Endothelial cell of umbilical vein (primary cell): ENCODE measurements around the gene DDX51. TPM values are rescaled to one million over a fixed set of nuclear protein-coding genes. Genes with fewer than 3 reads are reported as not detected.

Source experiments
- BruUV-seq: library from RNA; stranded (reverse); fragments of 400-500 nt; replicated peaks from 2 replicates; lab custom pipeline; 2021; lab: Mats Ljungman, UMichigan
- CTCF ChIA-PET: fragments of 300-600, 350-600 bp; sonication (Branson Sonifier 250); formaldehyde crosslinking; loops from one replicate; lab custom pipeline; 2021; ENCODE audit warnings: antibody characterized with exemption, inconsistent platforms; lab: Charles Lee
- POLR2A ChIA-PET: fragments of 300-600, 350-600 bp; sonication (Branson Sonifier 250); formaldehyde crosslinking; loops from one replicate; lab custom pipeline; 2021; ENCODE audit warnings: antibody characterized with exemption, inconsistent platforms; lab: Charles Lee
- DNase-seq: peaks from one replicate; pipeline ENCODE4 v3.0.0-alpha.2; 2011; ENCODE audit warnings: low read depth, low spot score
- FAIRE-seq: peaks from 2 replicates; lab custom pipeline; 2011; peaks lifted over from hg19 to GRCh38; lab: Jason Lieb, UNC
- H2AFZ ChIP-seq: 2 replicates; pipeline ENCODE4 v1.6.0; 2012; ENCODE audit warnings: low read depth, low read length, control low read depth, inconsistent platforms
- H3K27ac ChIP-seq: 2 replicates; pipeline ENCODE4 v1.5.1; 2011; ENCODE audit warnings: low read depth, mild to moderate bottlenecking, control low read depth, low read length, moderate library complexity; ENCODE audit not compliant: insufficient read depth
- H3K27me3 ChIP-seq, 2 experiments: 2 replicates each; pipeline versions ENCODE4 v1.6.0 to v1.6.1; 2011; ENCODE audit warnings: low read length in 2 of 2, mixed read lengths in 1 of 2; ENCODE audit not compliant: control insufficient read depth in 2 of 2, insufficient read depth in 2 of 2
- H3K36me3 ChIP-seq, 2 experiments: 2 replicates in 1 of 2; 3 replicates in 1 of 2; pipeline ENCODE4 v1.5.1; 2011; ENCODE audit warnings: low read length in 2 of 2, mild to moderate bottlenecking in 1 of 2, moderate library complexity in 1 of 2; ENCODE audit not compliant: control insufficient read depth in 2 of 2, insufficient read depth in 2 of 2; ENCODE audit errors: extremely low read depth in 1 of 2
- H3K4me1 ChIP-seq: 3 replicates; pipeline ENCODE4 v1.5.1; 2011; ENCODE audit warnings: mild to moderate bottlenecking, low read length; ENCODE audit not compliant: control insufficient read depth, insufficient read depth; ENCODE audit errors: extremely low read depth
- H3K4me2 ChIP-seq: 2 replicates; pipeline ENCODE4 v1.6.1; 2011; ENCODE audit warnings: low read length, control low read depth, mixed read lengths; ENCODE audit not compliant: insufficient read depth
- H3K4me3 ChIP-seq, 3 experiments: fragments of 200-600 bp in 1 of 3; sonication (generic), shearing (Covaris generic) in 1 of 3; replicated peaks in 1 of 3; 2 replicates each; pipeline ENCODE4 v1.5.1; 2011 to 2016; ENCODE audit warnings: control low read depth in 3 of 3, low read length in 3 of 3, mild to moderate bottlenecking in 2 of 3, inconsistent platforms in 1 of 3, low read depth in 1 of 3, moderate library complexity in 1 of 3; ENCODE audit not compliant: insufficient read depth in 1 of 3
- H3K79me2 ChIP-seq: 2 replicates; pipeline ENCODE4 v1.6.0; 2012; ENCODE audit warnings: low read length, inconsistent platforms; ENCODE audit not compliant: control insufficient read depth, insufficient read depth
- H3K9ac ChIP-seq: replicated peaks from 2 replicates; pipeline ENCODE3; 2011; ENCODE audit warnings: low read length, control low read depth; ENCODE audit not compliant: insufficient read depth; ENCODE audit errors: extremely low read depth
- H3K9me1 ChIP-seq: replicated peaks from 3 replicates; pipeline ENCODE4 v1.6.0; 2011; ENCODE audit warnings: mild to moderate bottlenecking, low read length; ENCODE audit not compliant: control insufficient read depth, insufficient read depth; ENCODE audit errors: extremely low read depth
- H3K9me3 ChIP-seq: replicated peaks from 2 replicates; pipeline ENCODE4 v1.5.1; 2012; ENCODE audit warnings: low read length, inconsistent platforms; ENCODE audit not compliant: control insufficient read depth, insufficient read depth
- H4K20me1 ChIP-seq: replicated peaks from 2 replicates; pipeline ENCODE3; 2011; ENCODE audit warnings: mild to moderate bottlenecking, low read length; ENCODE audit not compliant: control insufficient read depth, insufficient read depth; ENCODE audit errors: extremely low read depth
- EZH2 ChIP-seq: IDR thresholded peaks from 2 replicates; pipeline ENCODE4 v1.6.1; 2012; ENCODE audit warnings: borderline replicate concordance, low read depth, mild to moderate bottlenecking, moderate library complexity, low read length, inconsistent platforms; ENCODE audit not compliant: severe bottlenecking
- FOS ChIP-seq: IDR thresholded peaks from 2 replicates; pipeline ENCODE4 v1.6.1; 2011; ENCODE audit warnings: mild to moderate bottlenecking, low read length, moderate library complexity, borderline replicate concordance; ENCODE audit not compliant: insufficient read depth
- GATA2 ChIP-seq: IDR thresholded peaks from 2 replicates; pipeline ENCODE4 v1.7.0; 2011; ENCODE audit warnings: low read depth, mild to moderate bottlenecking, moderate library complexity, mixed read lengths, low read length; ENCODE audit not compliant: insufficient read length, insufficient read depth
- JUN ChIP-seq: IDR thresholded peaks from 2 replicates; pipeline ENCODE4 v1.6.1; 2011; ENCODE audit warnings: borderline replicate concordance, low read depth; ENCODE audit not compliant: insufficient read length, insufficient read depth
- MYC ChIP-seq: IDR thresholded peaks from one replicate; pipeline ENCODE4 v1.6.1; 2011; ENCODE audit warnings: mild to moderate bottlenecking, low read depth, low read length
- POLR2A ChIP-seq: IDR thresholded peaks from 2 replicates; pipeline ENCODE4 v1.6.1; 2012; ENCODE audit warnings: low read depth, mild to moderate bottlenecking, control low read depth, low read length
- POLR2AphosphoS5 ChIP-seq: IDR thresholded peaks from 2 replicates; pipeline ENCODE4 v1.6.1; 2012; ENCODE audit warnings: low read depth, mild to moderate bottlenecking, control low read depth, low read length, moderate library complexity; ENCODE audit not compliant: insufficient read depth
- dilution Hi-C: fragments of 300-500 bp; cut with MboI; formaldehyde crosslinking; loops from one replicate; pipeline ENCODE4 v1.15.0; 2019; ENCODE audit warnings: low sequenced_read_pairs; ENCODE audit not compliant: extremely low pct_ligation_motif_present
- intact Hi-C: fragments of 100-400 bp; cut with micrococcal nuclease; formaldehyde crosslinking; loops from one replicate; pipeline ENCODE4 v1.10.0; 2022
- polyA plus RNA-seq, 4 experiments: library from polyadenylated mRNA; depleted of rRNA in 3 of 4; stranded (reverse) in 3 of 4; unstranded in 1 of 4; fragments of >200 nt; gene quantifications; 2 replicates each; pipeline versions ENCODE4 v1.2.1 to v1.2.3, GENCODE V29; 2011 to 2012; ENCODE audit warnings: missing spikeins in 1 of 4
- total RNA-seq: library from RNA; stranded (reverse); gene quantifications from 2 replicates; pipeline ENCODE4 v1.2.3, GENCODE V29; 2021
- TF ChIP-seq, protein P1 (sequence below): IDR thresholded peaks from 2 replicates; pipeline ENCODE4 v1.6.1; 2011; ENCODE audit not compliant: insufficient read depth, insufficient read length
- TF ChIP-seq, protein P2 (sequence below), 2 donors: IDR thresholded peaks; 1 replicate in 1 of 2; 2 replicates in 1 of 2; pipeline ENCODE4 v1.5.1; 2011; ENCODE audit warnings: low read length in 2 of 2, mild to moderate bottlenecking in 2 of 2, moderate library complexity in 2 of 2, control low read depth in 1 of 2, inconsistent platforms in 1 of 2, low read depth in 1 of 2; ENCODE audit not compliant: insufficient read depth in 1 of 2; ENCODE audit errors: extremely low read depth in 1 of 2

Gene DDX51
- total and polyA plus RNA-seq, 2 donors (not counting 3 experiments of a cell fraction or from before 2014, with no cell fraction given), result 11.4 to 23.5 TPM

DNA sequence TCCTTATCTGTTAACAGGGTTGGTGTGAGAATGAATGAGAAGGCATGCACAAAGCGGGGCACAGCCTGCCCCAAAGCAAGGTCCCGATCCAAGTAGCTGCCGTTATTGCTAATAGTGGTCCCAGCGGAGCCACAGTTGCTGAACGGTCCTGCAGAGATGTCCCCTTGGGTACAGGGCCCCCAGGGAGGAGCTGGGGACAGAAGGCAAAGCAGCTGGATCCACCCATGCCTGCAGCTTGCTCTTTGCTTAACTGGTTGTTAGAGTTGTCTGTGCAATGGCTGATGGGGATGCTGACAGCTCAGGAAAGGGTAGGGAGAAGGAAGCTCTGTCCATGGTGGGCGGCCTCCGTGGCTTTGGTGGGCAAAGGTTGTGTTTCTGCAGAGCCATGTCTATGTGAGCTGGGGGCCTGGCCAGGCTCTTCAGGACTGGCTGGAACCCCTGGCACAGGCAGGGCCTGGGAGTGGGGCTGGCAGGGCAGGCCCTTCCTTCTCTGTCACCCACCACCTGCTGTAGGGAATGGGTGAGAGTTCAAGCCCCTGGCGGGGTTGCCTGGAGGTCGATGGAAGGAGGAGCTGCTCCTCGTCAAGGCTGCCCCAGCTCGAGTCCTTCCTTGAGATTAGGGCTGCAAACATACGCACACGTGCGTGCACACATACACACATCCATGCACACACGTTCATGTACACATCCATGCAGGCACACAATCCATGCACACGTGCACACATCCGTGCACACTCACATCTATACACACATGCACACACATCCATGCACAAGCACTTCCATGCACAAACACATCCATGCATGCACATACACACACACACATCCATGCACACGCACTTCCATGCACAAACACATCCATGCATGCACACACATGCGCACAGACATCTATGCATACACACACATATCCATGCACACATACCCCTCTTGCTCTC lies 35.6 kb upstream of the DDX51 start:
- Histone ChIP-seq H2AFZ (no peak overlapping the region), H3K79me2 (no peaks in the 10 kb centered on the region), H3K4me3 (no peak overlapping the region), H3K9ac (no peak overlapping the region), H3K27me3 (no peaks in the 10 kb centered on the region), H3K4me1 (no peaks in the 10 kb centered on the region), H3K36me3 (no peaks in the 10 kb centered on the region), H3K9me1 (no peaks in the 10 kb centered on the region), H3K9me3 (no peaks in the 10 kb centered on the region), H3K27ac (no peak overlapping the region), H3K4me2 (no peak overlapping the region), H4K20me1 (no peaks in the 10 kb centered on the region)
- no peak for DNase-seq
- dilution Hi-C loops (no loop called here), intact Hi-C loops (no loop called here)
- BruUV-seq, result no TSS peak
- TF ChIP-seq, protein P1, sequence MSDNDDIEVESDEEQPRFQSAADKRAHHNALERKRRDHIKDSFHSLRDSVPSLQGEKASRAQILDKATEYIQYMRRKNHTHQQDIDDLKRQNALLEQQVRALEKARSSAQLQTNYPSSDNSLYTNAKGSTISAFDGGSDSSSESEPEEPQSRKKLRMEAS, result no peak
- TF ChIP-seq POLR2AphosphoS5, result no peak
- TF ChIP-seq POLR2A, result no peak
- TF ChIP-seq JUN, result no peak
- TF ChIP-seq, protein P2, sequence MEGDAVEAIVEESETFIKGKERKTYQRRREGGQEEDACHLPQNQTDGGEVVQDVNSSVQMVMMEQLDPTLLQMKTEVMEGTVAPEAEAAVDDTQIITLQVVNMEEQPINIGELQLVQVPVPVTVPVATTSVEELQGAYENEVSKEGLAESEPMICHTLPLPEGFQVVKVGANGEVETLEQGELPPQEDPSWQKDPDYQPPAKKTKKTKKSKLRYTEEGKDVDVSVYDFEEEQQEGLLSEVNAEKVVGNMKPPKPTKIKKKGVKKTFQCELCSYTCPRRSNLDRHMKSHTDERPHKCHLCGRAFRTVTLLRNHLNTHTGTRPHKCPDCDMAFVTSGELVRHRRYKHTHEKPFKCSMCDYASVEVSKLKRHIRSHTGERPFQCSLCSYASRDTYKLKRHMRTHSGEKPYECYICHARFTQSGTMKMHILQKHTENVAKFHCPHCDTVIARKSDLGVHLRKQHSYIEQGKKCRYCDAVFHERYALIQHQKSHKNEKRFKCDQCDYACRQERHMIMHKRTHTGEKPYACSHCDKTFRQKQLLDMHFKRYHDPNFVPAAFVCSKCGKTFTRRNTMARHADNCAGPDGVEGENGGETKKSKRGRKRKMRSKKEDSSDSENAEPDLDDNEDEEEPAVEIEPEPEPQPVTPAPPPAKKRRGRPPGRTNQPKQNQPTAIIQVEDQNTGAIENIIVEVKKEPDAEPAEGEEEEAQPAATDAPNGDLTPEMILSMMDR (IDR thresholded peaks at IDR 0.05; ENCODE audit: extremely low read depth in 1 of 2, insufficient read depth in 1 of 2, low read depth in 1 of 2, low read length in 2 of 2), result no peak
- TF ChIP-seq GATA2, result no peak
- no peak for TF ChIP-seq MYC
- TF ChIP-seq EZH2, result no peak
- TF ChIP-seq FOS, result no peak
- no peak for FAIRE-seq
- CTCF ChIA-PET, result interaction anchor here (1.6 kb wide), 1 partner anchor 28 kb away, joined by 3 read pairs; no protein-coding TSS in a partner anchor
- POLR2A ChIA-PET, result no interaction called here
